Measurements from ENCODE around the gene PDCD5.
"Not testable (repeated sequence)": the region's sequence is repeated elsewhere in the genome, so short reads cannot be mapped to it uniquely, and the experiment has no call there.

Gene PDCD5, protein sequence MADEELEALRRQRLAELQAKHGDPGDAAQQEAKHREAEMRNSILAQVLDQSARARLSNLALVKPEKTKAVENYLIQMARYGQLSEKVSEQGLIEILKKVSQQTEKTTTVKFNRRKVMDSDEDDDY

GRCh38 chr19:32580901-32581704 is at the start of gene PDCD5:
Gene PDCD5, plus strand, starts transcription at chr19:32581190. Its CDS starts 72 bp downstream, at chr19:32581262.
- DNase-seq = peak; percentile 87 to 89

GRCh38 chr19:32532233-32532632 is 48.8 kb upstream of the PDCD5 start:
- no peak for DNase-seq

DNA sequence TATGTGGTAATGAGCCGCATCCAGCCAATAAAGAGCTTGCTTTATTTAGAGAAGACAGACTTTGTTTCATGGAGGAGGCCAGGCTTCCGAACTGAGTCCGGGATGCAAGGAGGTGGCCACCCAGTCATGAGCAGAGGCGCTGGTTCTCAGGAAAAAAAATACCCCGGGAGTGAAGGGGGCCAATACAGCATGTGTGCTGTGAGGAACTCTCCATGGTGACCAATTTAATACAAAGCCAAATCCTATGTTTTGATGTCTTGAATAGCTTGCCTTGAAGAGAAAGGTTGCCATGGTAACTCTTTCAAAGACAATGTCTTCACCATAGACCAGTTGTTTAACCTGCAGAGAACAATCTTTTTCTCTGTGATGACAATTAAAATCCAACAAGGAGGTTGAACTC is 43.4 kb upstream of the PDCD5 start:
- DNase-seq = no peak

DNA sequence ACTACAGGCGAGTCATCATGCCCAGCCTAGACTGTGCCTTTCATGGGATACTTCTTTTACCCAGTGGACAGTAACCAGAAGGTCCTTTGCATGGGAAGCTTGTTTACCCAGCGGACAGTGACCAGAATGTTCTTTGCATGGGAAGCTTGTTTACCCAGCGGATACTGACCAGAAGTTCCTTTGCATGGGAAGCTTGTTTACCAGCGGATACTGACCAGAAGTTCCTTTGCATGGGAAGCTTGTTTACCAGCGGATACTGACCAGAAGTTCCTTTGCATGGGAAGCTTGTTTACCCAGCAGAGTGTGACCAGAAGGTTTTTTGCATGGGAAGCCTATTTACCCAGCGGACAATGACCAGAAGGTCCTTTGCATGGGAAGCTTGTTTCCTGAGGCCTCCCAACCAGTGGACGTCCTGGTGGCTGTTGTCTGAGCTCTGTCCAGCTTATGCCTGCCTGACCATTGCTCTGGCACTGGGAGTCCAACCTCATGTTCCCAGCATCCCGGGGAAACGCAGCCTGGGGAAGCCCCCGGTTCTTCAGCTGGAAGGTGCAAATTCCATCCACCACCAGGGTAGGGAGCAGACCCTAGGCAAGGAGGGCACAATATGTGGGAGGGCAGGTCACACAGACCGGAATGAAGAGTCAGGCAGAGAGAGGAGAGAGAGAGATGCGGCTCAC is 41.6 kb upstream of the PDCD5 start:
- DNase-seq = no peak

- no peak for DNase-seq
Observed at GRCh38 chr19:32540621-32541020, 40.4 kb upstream of the PDCD5 start.

DNA sequence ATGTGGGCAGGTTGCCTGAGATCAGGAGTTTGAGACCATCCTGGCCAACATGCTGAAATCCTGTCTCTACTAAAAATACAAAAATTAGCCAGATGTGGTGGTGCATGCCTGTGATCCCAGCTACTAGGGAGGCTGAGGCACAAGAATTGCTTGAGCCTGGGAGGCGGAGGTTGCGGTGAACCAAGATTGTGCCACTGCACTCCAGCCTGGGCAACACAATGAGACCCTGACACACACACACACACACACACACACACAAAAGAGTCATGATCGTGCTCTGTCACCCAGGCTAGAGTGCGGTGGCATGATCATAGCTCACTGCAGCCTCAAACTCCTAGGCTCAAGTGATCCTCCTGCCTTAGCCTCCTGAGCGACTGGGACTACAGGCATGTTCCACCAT is 39.6 kb upstream of the PDCD5 start:
- not testable (repeated sequence) for DNase-seq

GRCh38 chr19:32542477-32543108 is 38.4 kb upstream of the PDCD5 start:
- DNase-seq = no peak

- DNase-seq = no peak
Observed at GRCh38 chr19:32543115-32543900, 37.7 kb upstream of the PDCD5 start.

GRCh38 chr19:32544917-32545316 is 36.1 kb upstream of the PDCD5 start:
- no peak for DNase-seq

DNA sequence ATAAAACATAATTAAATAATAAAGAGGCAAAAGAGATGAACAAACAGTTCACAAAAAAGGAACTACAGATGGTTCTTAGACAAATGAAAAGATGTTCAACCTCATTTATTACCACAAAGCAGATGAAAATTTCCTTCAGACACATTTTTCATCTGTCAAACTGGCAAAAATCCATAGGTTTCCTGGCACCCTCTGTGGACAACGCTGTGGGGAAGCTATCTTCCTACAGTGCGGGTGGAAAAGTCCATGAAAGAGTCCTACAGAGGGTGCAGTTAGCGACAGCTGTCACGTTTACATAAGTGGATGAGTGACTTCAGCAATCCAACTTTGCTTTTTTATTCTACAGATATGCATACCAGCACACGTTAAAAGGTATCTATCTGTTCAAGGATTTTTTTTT is 30.3 kb upstream of the PDCD5 start:
- DNase-seq = no peak

DNA sequence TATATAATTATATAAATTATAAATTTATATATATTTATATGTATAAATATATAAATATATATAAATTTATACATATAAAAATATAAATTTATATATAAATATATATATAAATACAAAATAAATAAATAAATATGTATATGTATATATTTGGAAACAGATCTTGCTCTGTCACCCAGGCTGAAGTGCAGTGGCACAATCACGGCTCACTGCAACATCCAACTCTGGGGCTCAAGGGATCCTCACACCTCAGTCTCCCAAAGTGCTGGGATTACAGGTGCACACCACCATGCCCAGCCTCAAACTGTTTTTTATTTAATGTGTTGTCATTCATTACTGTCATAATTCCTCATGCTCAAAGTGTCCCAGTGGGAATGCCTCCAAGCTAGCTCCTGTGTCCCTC is 25.2 kb upstream of the PDCD5 start:
- no peak for DNase-seq

GRCh38 chr19:32558607-32559228 is 22.3 kb upstream of the PDCD5 start:
- no peak for DNase-seq

DNA sequence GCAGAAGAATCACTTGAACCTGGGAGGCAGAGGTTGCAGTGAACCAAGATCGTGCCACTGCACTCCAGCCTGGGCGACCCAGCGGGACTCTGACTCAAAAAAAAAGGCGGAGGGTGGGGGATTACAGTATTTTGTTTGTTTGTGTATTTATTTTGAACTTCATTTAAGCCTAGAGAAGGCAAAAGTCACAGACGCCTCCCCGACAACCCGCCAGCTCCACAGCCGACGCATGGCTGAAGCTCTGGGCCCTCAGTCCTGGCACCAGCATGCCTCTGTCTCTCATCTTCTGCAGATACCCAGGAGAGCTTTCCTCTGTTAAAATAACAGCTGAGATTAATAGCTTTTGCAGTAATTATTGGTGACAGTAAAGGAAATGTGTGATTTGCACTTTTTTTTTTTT is 17.2 kb upstream of the PDCD5 start:
- DNase-seq = no peak

DNA sequence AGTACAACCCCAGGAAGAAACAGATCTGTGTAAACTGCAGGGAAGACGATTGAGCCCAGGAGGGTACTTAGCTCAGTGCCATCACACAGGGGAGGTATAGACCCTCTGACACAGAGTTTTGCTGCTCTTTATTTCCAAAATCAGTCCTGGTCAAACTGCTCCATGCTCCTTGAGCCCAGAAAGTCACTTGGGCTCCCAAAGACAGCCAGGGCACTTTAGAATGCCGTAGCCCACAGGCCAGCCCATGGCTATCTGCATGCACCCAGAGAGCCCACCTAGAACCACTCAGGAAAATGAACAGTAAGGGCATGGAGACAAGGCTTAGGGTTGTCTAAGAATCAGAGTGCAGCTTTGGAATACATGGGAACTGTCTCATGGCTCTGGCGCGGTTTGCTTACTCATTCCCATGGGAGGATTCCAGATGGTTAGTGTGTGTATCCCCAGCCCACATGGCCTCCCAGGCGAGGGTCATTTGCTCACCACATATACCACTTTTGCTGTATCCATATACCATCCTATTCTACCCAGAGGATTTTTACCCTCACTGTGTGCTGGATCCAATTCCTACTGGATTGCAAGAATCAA is 14.7 kb upstream of the PDCD5 start:
- DNase-seq = no peak

DNA sequence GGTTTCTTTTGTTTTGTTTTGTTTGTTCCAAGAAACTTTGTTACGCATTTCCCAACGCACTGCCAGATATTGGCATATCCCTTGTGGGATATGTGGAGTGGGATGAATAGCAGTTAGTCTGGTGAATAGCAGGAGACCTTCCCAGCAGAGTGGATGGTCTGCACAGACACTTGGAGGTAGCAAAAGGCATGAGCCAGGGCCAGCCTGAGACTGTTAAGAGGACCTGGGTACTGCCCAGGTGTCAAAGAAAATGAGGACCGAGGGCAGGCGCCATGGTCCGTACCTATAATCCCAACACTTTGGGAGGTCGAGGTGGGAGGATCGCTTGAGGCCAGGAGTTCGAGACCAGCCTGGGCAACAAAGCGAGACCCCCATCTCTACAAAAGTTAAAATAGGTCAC is 13.5 kb upstream of the PDCD5 start:
- DNase-seq = no peak

GRCh38 chr19:32570081-32570785 is 10.8 kb upstream of the PDCD5 start:
- DNase-seq = peak; percentile 43 to 54

DNA sequence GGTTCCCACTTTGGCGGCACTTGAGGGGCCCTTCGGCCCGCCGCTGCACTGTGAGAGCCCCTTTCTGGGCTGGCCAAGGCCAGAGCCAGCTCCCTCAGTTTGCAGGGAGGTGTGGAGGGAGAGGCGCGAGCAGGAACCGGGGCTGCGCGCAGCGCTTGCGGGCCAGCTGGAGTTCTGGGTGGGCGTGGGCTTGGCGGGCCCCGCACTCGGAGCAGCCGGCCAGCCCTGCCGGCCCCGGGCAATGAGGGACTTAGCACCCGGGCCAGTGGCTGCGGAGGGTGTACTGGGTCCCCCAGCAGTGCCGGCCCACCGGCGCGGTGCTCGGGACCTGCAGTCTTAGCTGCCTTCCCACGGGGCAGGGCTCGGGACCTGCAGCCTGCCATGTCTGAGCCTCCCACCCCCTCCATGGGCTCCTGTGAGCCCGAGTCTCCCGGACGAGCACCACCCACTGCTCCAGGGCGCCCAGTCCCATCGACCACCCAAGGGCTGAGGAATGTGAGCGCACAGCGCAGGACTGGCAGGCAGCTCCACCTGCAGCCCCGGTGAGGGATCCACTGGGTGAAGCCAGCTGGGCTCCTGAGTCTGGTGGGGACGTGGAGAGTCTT is 9.4 kb upstream of the PDCD5 start:
- not testable (repeated sequence) for DNase-seq

- not testable (repeated sequence) for DNase-seq
Observed at GRCh38 chr19:32572700-32573491, 8.1 kb upstream of the PDCD5 start.

GRCh38 chr19:32573492-32573794 is 7.5 kb upstream of the PDCD5 start:
- DNase-seq = no peak

- no peak for DNase-seq
Observed at GRCh38 chr19:32576790-32577189, 4.2 kb upstream of the PDCD5 start.
